CD4-positive, alpha-beta T cell treated with Interferon alpha-2 for 1 hour (primary cell): ENCODE measurements around the gene CACNB1.
A peak's percentile ranks its signal among the peaks of the same experiment; 100 is the strongest.

Experiments used
- DNase-seq, 2 donors: peaks; one replicate each; pipeline ENCODE4 v3.0.0-alpha.2; 2020 to 2022

CACNB1 gene

GRCh38 chr17:39225308-39225958, 28.0 kb upstream of the CACNB1 start, which contains the start of gene STAC2:
TSS of gene STAC2 (minus strand) at chr17:39225945. CDS start at chr17:39225502, 443 bp downstream.
- DNase-seq: peak in 1 of 2 donors; percentile 28

- no peak for DNase-seq
These were observed 27.4 kb upstream of the CACNB1 start for GRCh38 chr17:39224778-39225307.

GRCh38 chr17:39223907-39224777, 26.7 kb upstream of the CACNB1 start:
- DNase-seq: no peak

GRCh38 chr17:39222866-39223834, 25.7 kb upstream of the CACNB1 start:
- no peak for DNase-seq

GRCh38 chr17:39222151-39222550, 24.7 kb upstream of the CACNB1 start:
- no peak for DNase-seq

GRCh38 chr17:39221572-39221971, 24.1 kb upstream of the CACNB1 start:
- no peak for DNase-seq

GRCh38 chr17:39219647-39220154, 22.2 kb upstream of the CACNB1 start:
- DNase-seq: no peak

- DNase-seq: no peak
These were observed 21.4 kb upstream of the CACNB1 start for GRCh38 chr17:39218906-39219305.

- no peak for DNase-seq
These were observed 20.4 kb upstream of the CACNB1 start for GRCh38 chr17:39217734-39218369.

- DNase-seq: no peak
These were observed 16.4 kb upstream of the CACNB1 start for GRCh38 chr17:39213852-39214251.

GRCh38 chr17:39212841-39213480, 15.5 kb upstream of the CACNB1 start:
- no peak for DNase-seq

- no peak for DNase-seq
These were observed 14.8 kb upstream of the CACNB1 start for GRCh38 chr17:39212195-39212810.

GRCh38 chr17:39210093-39210434, 12.6 kb upstream of the CACNB1 start:
- DNase-seq: no peak

GRCh38 chr17:39209317-39210092, 12.0 kb upstream of the CACNB1 start:
- DNase-seq: peak; percentile 70 to 77

- DNase-seq: peak in 1 of 2 donors; percentile 64
These were observed 11.4 kb upstream of the CACNB1 start for GRCh38 chr17:39208893-39209292.

GRCh38 chr17:39208136-39208535, 10.7 kb upstream of the CACNB1 start:
- DNase-seq: no peak

GRCh38 chr17:39205112-39205526, 7.7 kb upstream of the CACNB1 start:
- DNase-seq: no peak

- no peak for DNase-seq
These were observed 6.8 kb upstream of the CACNB1 start for GRCh38 chr17:39204245-39204644.

GRCh38 chr17:39200957-39201510, 3.6 kb upstream of the CACNB1 start:
- no peak for DNase-seq
